ENCODE data around the gene ARHGAP26. TPM values are rescaled to one million over a fixed set of nuclear protein-coding genes. Genes with fewer than 3 reads are reported as not detected.

Gene ARHGAP26
- total RNA-seq, 1 experiment from 2014 or later = 5.9 TPM

DNA sequence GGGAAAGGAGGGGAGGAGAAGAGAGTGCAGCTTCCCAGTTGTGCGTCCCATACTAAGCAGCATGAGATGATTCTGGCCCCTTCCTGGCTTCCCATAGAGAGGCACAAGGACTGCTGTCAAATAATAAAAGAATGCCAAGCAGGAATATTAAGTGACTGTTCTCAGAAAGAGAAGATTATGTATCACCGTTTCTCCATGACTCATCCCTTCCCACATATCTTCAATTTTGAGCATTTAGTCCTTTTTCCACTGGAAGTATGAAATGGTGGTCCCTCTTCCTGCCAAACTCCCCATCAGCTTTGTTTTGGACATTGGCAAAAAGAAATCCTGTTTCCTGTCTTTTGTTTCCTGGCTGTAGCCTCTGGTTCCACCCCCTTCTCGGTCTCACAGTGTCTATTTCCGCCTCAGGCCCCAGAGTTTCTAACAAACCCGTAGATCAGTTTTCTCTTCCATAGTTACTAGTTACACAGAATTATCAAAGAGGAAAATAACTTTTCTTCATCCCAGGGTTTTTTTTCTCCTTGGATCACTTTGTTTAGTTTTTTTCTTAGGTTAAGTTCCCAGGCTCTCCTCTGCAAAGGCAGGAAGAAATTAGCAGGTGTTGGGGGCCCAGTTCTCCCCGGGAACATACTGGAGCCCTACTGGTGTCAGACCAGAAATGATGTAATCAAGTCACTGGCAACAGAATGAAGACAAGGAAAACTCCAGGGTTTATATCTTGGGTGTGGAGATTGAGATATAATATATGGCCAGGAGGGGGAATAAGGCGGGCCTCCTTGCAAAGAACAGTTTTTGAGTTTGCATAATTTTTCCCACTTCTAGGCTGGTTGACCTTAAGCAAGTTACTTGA, 26.4 kb upstream of the ARHGAP26 start:
- H3K36me3 ChIP-seq (replicated peaks; ENCODE audit: control insufficient read depth, insufficient read depth, low read length) = no peaks in the 10 kb centered on the region
- no peak for DNase-seq
- no peaks in the 10 kb centered on the region for H3K27me3 ChIP-seq (ENCODE audit: control insufficient read depth, insufficient read depth, low read length)
- no peak overlapping the region for H3K4me3 ChIP-seq (ENCODE audit: insufficient read depth, low read depth, low read length)

DNA sequence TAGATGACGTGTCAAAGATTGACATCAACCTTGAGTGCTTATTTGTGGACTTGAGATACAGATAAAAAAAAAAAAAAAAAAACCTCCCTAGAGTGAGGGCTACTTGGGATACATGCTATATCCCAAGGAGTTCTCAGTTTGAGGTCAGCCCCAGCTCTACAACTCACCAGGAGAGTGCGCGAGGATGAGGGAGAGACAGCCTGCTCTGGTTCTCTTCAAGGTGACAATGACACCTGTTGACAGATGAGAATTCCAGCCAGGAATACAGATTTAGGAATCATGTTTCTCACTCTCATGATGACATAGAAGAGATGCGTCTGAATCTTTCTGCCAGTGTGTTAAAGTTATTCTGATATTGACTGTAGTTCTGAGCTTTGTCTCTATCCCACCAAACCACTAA, 24.9 kb upstream of the ARHGAP26 start:
- Histone ChIP-seq H3K36me3 (replicated peaks; ENCODE audit: control insufficient read depth, insufficient read depth, low read length) (no peaks in the 10 kb centered on the region), H3K27me3 (ENCODE audit: control insufficient read depth, insufficient read depth, low read length) (no peaks in the 10 kb centered on the region), H3K4me3 (ENCODE audit: insufficient read depth, low read depth, low read length) (no peak overlapping the region)
- no peak for DNase-seq

DNA sequence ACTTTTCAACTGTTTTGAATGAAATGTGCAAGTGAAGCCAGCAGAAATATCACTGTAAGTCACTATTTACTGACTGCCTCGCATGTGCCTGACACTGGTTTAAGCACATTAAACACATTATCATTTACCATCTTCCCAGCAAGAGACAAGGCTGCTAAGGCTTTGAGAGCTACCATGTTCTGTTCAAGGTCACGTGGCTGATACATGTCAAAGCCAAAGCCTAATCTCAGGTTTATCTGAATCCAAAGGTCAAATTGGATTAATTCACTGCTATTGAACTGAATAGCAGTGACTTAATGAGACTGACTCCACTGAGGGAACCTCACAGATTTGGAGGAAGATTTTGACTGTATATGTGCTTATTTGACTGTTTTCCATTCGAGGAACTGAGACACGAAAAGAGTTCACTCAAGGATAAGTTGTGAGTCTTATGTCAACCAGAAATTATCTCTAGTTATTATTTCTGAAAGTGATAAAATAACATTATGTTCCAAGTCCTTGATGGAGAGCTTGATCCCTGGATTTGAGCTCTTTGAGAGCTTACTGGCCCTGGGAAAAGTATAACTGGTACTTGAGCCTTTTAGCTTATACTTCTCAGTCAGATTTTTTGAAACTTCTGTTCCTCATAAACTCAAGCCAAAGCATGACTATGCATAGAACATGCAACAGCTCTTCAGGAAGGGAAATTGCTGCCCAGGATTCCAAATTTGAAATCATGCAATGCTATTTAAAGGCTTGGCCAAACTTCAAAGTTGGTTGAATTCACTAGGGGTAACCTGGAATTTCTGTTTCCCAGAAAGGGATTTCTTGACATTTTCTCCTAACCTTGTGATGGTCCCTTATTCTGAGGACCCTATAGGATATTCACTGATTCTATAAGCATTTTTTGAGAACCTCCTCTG, 23.4 kb upstream of the ARHGAP26 start:
- Histone ChIP-seq H3K4me3 (ENCODE audit: insufficient read depth, low read depth, low read length) (no peak overlapping the region), H3K36me3 (replicated peaks; ENCODE audit: control insufficient read depth, insufficient read depth, low read length) (no peaks in the 10 kb centered on the region), H3K27me3 (ENCODE audit: control insufficient read depth, insufficient read depth, low read length) (no peaks in the 10 kb centered on the region)

DNA sequence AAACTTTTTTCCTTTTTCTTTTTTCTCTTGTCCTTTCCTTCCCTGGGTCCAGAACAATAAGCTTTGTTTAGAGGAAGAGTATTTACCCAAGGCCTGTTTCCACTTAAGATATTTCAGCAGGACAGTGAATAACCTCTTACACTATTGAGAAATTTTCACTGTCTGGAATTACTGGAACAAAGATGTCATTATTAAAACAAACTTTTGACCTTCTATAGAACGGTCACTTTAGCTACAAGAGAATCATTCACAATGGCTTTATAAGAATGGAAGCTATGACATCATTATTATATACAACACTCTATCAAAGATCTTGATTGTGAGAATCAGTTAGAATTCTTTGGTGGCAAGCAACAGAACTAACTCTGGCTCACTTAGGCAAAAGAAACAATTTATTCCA, 22.0 kb upstream of the ARHGAP26 start:
- no peak for DNase-seq
- no peaks in the 10 kb centered on the region for H3K36me3 ChIP-seq (replicated peaks; ENCODE audit: control insufficient read depth, insufficient read depth, low read length)
- H3K4me3 ChIP-seq (ENCODE audit: insufficient read depth, low read depth, low read length) = no peak overlapping the region
- H3K27me3 ChIP-seq (ENCODE audit: control insufficient read depth, insufficient read depth, low read length) = no peaks in the 10 kb centered on the region

More for the DNA sequence above, 23.4 kb upstream of the ARHGAP26 start:
- DNase-seq = no peak

DNA sequence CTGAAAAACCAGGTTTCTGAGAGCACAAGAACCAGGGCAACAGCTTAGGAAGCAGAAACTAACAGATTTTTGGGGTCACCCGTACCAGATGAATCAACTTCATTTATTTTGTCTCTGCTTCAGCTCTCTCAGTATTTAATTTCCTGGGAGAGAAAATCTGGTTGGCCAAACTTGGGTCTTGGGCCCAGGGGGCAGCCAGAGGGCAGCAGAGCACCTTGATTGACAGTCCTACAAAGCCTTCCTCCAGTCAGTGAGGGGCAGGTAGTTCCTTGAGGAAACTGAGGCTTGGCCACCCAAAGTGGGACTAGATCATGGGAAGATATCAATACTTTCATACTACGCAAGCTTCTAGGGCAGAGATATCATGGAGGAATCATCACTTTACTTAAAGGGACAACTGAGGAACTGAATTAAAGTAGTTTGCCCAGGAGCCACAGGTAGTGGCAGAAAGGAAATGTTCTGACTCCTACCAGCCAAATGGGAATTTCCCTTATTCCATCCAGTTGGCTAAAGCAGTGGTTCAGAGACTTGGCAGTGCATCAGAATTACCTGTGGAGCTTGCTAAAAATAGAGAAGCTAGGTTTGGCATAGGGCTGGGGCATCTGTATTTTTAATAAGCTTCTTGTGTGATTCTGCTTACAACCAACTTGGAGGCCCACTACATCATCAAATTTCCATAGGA, 21.5 kb upstream of the ARHGAP26 start:
- peak; percentile 49 for DNase-seq
- H3K4me3 ChIP-seq (ENCODE audit: insufficient read depth, low read depth, low read length) = no peak overlapping the region
- no peaks in the 10 kb centered on the region for H3K27me3 ChIP-seq (ENCODE audit: control insufficient read depth, insufficient read depth, low read length)
- no peaks in the 10 kb centered on the region for H3K36me3 ChIP-seq (replicated peaks; ENCODE audit: control insufficient read depth, insufficient read depth, low read length)

DNA sequence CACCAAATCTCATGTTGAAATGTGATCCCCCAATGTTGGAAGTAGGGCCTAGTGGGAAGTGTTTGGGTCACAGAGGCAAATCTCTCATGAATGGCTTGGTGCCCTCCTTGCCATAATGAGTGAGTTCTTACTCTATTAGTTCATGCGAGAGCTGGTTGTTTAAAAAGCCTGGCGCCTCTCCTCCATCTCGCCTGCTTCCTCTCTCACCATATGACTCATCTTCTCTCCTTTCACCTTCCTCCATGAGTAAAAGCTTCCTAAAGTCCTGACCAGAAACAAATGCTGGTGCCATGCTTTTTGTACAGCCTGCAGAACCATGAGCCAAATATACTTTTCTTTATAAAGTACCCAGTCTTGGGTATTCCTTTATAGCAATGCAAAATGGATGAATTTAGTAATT, 20.9 kb upstream of the ARHGAP26 start:
- Histone ChIP-seq H3K27me3 (ENCODE audit: control insufficient read depth, insufficient read depth, low read length) (no peaks in the 10 kb centered on the region), H3K4me3 (ENCODE audit: insufficient read depth, low read depth, low read length) (no peak overlapping the region), H3K36me3 (replicated peaks; ENCODE audit: control insufficient read depth, insufficient read depth, low read length) (no peaks in the 10 kb centered on the region)
- no peak for DNase-seq

DNA sequence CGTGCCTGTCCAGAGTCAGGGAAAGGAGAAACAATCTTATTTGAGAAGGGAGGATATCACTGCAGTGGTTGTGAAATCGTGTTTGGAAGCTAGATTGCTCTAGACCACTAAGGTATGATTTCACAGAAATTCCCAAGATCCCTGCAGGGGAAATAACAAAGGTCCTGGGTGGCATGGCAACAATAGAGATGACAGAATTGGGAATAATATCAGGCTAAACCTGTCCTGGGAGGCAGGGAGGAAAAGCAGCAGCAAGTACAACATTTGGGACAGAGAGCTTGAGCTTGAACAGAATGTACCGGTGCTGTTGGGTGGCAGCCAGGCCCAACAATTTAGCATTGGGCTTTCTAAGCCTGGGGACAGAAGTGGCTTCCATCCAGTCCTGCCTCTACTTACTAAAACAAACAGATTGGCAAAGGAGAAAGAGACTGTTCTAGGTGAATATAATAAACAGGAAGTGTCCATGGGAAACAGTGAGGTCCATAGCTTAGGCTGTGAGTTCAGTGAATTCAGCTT, 17.0 kb upstream of the ARHGAP26 start:
- DNase-seq = no peak
- Histone ChIP-seq H3K36me3 (replicated peaks; ENCODE audit: control insufficient read depth, insufficient read depth, low read length) (no peaks in the 10 kb centered on the region), H3K4me3 (ENCODE audit: insufficient read depth, low read depth, low read length) (no peak overlapping the region), H3K27me3 (ENCODE audit: control insufficient read depth, insufficient read depth, low read length) (no peaks in the 10 kb centered on the region)

DNA sequence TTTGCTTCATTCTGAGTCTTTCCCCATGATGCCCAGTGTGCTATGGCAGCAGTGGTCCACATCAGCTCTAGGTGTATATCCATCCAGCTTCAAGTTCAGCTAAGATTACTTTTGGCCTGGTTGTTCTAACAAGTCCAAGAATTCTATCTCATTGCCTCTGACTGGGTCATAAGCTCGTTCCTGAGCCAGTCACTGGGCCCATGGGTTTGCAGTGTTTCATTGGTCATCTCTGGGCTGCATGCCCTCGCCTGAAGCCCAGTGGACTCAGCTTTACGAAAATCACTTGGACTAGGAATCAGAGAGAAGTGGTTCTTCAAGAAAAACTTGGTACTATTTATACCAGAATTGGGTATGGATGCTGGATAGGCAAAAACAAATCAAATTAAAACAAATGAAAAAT, 16.1 kb upstream of the ARHGAP26 start:
- Histone ChIP-seq H3K4me3 (ENCODE audit: insufficient read depth, low read depth, low read length) (no peak overlapping the region), H3K36me3 (replicated peaks; ENCODE audit: control insufficient read depth, insufficient read depth, low read length) (no peaks in the 10 kb centered on the region), H3K27me3 (ENCODE audit: control insufficient read depth, insufficient read depth, low read length) (no peaks in the 10 kb centered on the region)
- no peak for DNase-seq

DNA sequence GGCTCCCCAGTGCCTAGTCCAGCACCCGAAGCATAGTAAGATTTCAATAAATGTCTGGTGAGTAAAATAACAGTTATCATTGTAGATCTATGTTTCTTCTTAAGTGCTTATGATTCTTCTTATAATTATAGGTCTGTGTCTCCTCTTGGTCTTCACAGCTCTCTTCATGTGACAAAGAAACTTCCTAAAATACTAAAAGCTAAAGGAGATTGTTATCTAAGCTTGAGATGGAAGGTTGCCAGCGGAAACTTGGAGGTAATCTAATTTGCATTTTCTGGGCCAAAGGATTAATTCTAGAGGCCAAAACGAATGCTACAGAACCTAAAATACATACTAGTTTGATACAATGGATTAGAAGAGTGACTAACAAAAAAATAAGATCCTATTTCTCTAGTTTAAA, 13.6 kb upstream of the ARHGAP26 start:
- Histone ChIP-seq H3K4me3 (ENCODE audit: insufficient read depth, low read depth, low read length) (no peak overlapping the region), H3K27me3 (ENCODE audit: control insufficient read depth, insufficient read depth, low read length) (no peaks in the 10 kb centered on the region), H3K36me3 (replicated peaks; ENCODE audit: control insufficient read depth, insufficient read depth, low read length) (no peaks in the 10 kb centered on the region)
- DNase-seq = no peak

DNA sequence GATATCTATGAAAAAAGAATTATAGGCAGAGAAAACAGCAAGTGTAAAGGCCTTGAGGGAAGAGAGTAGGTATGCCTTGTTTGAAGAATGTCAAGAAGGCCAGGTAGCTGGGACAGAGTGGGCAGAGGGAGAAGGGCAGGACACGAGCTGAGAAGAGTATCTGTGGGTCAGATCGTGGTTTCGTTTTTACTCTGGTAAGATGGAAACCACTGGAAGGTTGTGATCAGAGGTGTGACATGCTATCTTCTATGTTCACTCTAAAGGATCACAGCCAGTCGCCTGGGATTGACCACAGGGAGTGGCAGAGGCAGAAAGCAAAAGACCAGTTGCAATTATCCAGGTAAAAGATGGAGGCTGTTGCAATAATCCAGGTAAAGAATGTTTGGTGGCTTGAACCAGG, 12.6 kb upstream of the ARHGAP26 start:
- Histone ChIP-seq H3K36me3 (replicated peaks; ENCODE audit: control insufficient read depth, insufficient read depth, low read length) (no peaks in the 10 kb centered on the region), H3K4me3 (ENCODE audit: insufficient read depth, low read depth, low read length) (no peak overlapping the region), H3K27me3 (ENCODE audit: control insufficient read depth, insufficient read depth, low read length) (no peaks in the 10 kb centered on the region)
- no peak for DNase-seq

DNA sequence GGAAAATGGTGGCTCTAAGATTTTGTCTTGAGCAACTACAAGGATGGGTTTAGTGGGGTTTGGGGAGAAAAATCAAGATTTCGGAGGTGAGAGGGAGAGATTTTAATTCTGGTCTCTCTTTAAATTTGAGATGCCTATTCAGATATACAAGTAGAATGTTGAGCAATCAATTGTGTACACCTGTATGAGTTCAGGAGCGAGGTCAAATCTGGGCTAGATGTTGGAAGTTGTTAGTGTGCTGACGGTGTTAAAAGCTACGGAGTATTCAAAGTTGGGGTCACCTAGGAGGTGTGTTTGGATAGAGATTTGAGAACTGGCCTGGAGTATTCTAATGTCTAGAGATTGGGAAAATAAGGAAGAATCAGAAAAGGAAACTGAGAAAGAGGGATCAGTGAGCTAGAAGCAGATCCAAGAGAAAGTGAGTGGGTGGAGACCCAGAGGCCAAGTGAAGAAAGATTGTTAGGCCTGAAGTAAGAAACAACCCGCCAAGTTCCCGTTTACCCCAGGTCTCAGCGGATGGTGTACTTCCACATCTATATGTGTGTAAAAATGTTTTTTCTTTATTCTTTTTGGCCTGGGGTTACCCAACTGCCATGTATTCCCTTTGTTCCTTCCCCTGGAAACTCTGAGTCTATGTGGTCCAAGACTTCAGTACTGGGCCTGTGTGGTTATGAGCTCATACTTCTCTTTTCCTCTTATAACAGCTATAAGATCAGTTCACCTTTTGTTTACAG, 11.9 kb upstream of the ARHGAP26 start:
- Histone ChIP-seq H3K27me3 (ENCODE audit: control insufficient read depth, insufficient read depth, low read length) (no peaks in the 10 kb centered on the region), H3K36me3 (replicated peaks; ENCODE audit: control insufficient read depth, insufficient read depth, low read length) (no peaks in the 10 kb centered on the region), H3K4me3 (ENCODE audit: insufficient read depth, low read depth, low read length) (no peak overlapping the region)
- DNase-seq = no peak

DNA sequence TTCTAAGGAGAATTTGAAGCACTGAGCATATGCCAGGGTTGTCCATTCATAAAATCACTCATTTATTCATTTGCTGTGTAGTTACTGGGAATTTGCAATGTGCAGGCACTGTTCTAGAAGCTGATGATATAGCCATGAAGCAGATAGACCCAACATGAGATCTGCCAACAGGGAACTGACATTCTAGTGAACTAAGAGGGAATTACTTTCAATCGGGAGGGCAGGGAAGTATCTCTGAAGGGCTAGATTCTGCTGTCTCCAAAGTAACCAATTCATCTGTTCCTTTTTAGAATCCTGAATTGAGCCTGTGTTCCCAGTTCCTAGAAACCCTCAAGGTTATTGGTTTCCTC, 11.4 kb upstream of the ARHGAP26 start:
- Histone ChIP-seq H3K4me3 (ENCODE audit: insufficient read depth, low read depth, low read length) (no peak overlapping the region), H3K36me3 (replicated peaks; ENCODE audit: control insufficient read depth, insufficient read depth, low read length) (no peaks in the 10 kb centered on the region), H3K27me3 (ENCODE audit: control insufficient read depth, insufficient read depth, low read length) (no peaks in the 10 kb centered on the region)
- no peak for DNase-seq

DNA sequence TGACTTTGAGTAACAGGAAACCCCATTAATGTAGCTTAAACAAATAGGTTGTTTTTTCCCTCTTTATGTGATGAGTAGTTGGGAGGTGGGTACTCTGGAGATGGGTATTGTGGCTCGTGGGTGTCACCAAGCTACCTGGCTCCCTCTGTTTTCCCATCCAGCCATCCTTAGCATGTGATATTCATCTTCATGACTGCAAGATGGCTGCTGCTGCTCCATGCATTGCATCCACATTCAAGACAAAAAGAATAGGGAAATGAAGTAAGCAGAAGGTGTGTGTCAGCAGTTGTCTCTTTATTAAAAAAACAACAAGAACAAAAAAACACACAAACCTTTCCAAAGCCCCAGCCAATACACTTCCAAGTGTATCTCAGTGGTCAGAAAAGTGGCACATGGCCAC, 6.5 kb upstream of the ARHGAP26 start:
- H3K36me3 ChIP-seq (replicated peaks; ENCODE audit: control insufficient read depth, insufficient read depth, low read length) = no peaks in the 10 kb centered on the region
- no peak overlapping the region for H3K4me3 ChIP-seq (ENCODE audit: insufficient read depth, low read depth, low read length)
- no peak for DNase-seq
- no peaks in the 10 kb centered on the region for H3K27me3 ChIP-seq (ENCODE audit: control insufficient read depth, insufficient read depth, low read length)

DNA sequence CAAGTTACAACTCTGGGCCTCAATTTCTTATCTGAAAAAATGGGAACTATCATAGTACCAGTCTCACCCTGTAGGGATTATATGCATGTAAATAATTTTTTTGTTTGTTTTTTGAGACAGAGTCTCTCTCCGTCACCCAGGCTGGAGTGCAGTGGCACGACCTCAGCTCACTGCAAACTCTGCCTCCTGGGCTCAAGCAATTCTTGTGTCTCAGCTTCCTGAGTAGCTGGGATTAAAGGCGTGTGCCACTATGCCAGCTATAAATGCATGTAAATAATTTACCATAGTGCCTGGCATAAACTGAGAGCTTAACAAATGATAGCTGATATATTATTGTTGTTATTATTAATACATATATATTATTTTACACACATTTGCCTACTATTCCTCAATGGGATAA, 3.0 kb upstream of the ARHGAP26 start:
- H3K27me3 ChIP-seq (ENCODE audit: control insufficient read depth, insufficient read depth, low read length) = peaks cover 7% of the 10 kb centered on the region
- no peak overlapping the region for H3K4me3 ChIP-seq (ENCODE audit: insufficient read depth, low read depth, low read length)
- no peaks in the 10 kb centered on the region for H3K36me3 ChIP-seq (replicated peaks; ENCODE audit: control insufficient read depth, insufficient read depth, low read length)
- DNase-seq = no peak

Data from H7 (cell line).